ENCODE measurements around the gene PAQR7. TPM values are rescaled to one million over a fixed set of nuclear protein-coding genes. Genes with fewer than 3 reads are reported as not detected.

The PAQR7 gene
- total RNA-seq, 1 donor from 2014 or later = 6.9 TPM

GRCh38 chr1:25917996-25918395, 42.5 kb upstream of the PAQR7 start:
- no peak overlapping the region for H3K27ac ChIP-seq
- DNase-seq (ENCODE audit: low spot score in 2 of 2) = no peak
- H3K27me3 ChIP-seq = no peaks in the 10 kb centered on the region
- no peak overlapping the region for H3K4me3 ChIP-seq
- H3K9me3 ChIP-seq = no peaks in the 10 kb centered on the region
- intact Hi-C loops (cut with DNase I) = no loop called here
- H3K36me3 ChIP-seq = no peaks in the 10 kb centered on the region
- TF ChIP-seq CTCF (IDR thresholded peaks at IDR 0.05) = no peak
- H3K4me1 ChIP-seq = peaks cover 0 to 5% of the 10 kb centered on the region in 2 donors

GRCh38 chr1:25916460-25916859, 41.0 kb upstream of the PAQR7 start:
- TF ChIP-seq CTCF (IDR thresholded peaks at IDR 0.05) = no peak
- intact Hi-C loops (cut with DNase I) = no loop called here
- no peaks in the 10 kb centered on the region for H3K9me3 ChIP-seq
- no peaks in the 10 kb centered on the region for H3K36me3 ChIP-seq
- DNase-seq (ENCODE audit: low spot score in 2 of 2) = no peak
- no peaks in the 10 kb centered on the region for H3K27me3 ChIP-seq
- no peaks in the 10 kb centered on the region for H3K4me1 ChIP-seq
- no peak overlapping the region for H3K4me3 ChIP-seq
- no peak overlapping the region for H3K27ac ChIP-seq

- Histone ChIP-seq H3K27me3 (no peaks in the 10 kb centered on the region), H3K9me3 (no peaks in the 10 kb centered on the region), H3K4me1 (no peaks in the 10 kb centered on the region), H3K36me3 (no peaks in the 10 kb centered on the region), H3K27ac (no peak overlapping the region), H3K4me3 (no peak overlapping the region)
- no peak for DNase-seq (ENCODE audit: low spot score in 2 of 2)
- intact Hi-C loops (cut with DNase I) = no loop called here
- TF ChIP-seq CTCF (IDR thresholded peaks at IDR 0.05) = no peak
Measured at GRCh38 chr1:25914074-25914995, 38.8 kb upstream of the PAQR7 start.

GRCh38 chr1:25913206-25913605, 37.7 kb upstream of the PAQR7 start:
- no peak for TF ChIP-seq CTCF (IDR thresholded peaks at IDR 0.05)
- no peak for DNase-seq (ENCODE audit: low spot score in 2 of 2)
- Histone ChIP-seq H3K36me3 (no peaks in the 10 kb centered on the region), H3K9me3 (no peaks in the 10 kb centered on the region), H3K4me1 (no peaks in the 10 kb centered on the region), H3K4me3 (no peak overlapping the region), H3K27me3 (no peaks in the 10 kb centered on the region), H3K27ac (no peak overlapping the region)
- intact Hi-C loops (cut with DNase I) = no loop called here

- TF ChIP-seq CTCF (IDR thresholded peaks at IDR 0.05) = no peak
- intact Hi-C loops (cut with DNase I) = no loop called here
- no peak overlapping the region for H3K27ac ChIP-seq
- no peaks in the 10 kb centered on the region for H3K4me1 ChIP-seq
- no peak overlapping the region for H3K4me3 ChIP-seq
- no peaks in the 10 kb centered on the region for H3K36me3 ChIP-seq
- DNase-seq (ENCODE audit: low spot score in 2 of 2) = no peak
- no peaks in the 10 kb centered on the region for H3K27me3 ChIP-seq
- no peaks in the 10 kb centered on the region for H3K9me3 ChIP-seq
Measured at GRCh38 chr1:25912076-25912831, 36.7 kb upstream of the PAQR7 start.

All from ascending aorta (tissue), 2 donors.